Neuronal stem cell (in vitro differentiated cells): Measurements from ENCODE around the gene SSBP1.

Source experiments
- DNase-seq: peaks from one replicate; pipeline ENCODE4 v3.0.0-alpha.2; 2013; ENCODE audit warnings: low spot score
- H2AFZ ChIP-seq: one replicate; pipeline ENCODE4 v1.6.1; 2013; ENCODE audit warnings: mild to moderate bottlenecking, low read length, inconsistent platforms
- H2AK5ac ChIP-seq: 2 replicates; pipeline ENCODE4 v1.6.1; 2013; ENCODE audit warnings: low read depth, mild to moderate bottlenecking, inconsistent platforms, low read length, moderate library complexity, mixed read lengths
- H2BK120ac ChIP-seq: 2 replicates; pipeline ENCODE4 v1.6.1; 2013; ENCODE audit warnings: low read depth, mild to moderate bottlenecking, inconsistent platforms, low read length, moderate library complexity, mixed read lengths
- H2BK12ac ChIP-seq: one replicate; pipeline ENCODE4 v1.6.1; 2013; ENCODE audit warnings: low read length, inconsistent platforms
- H2BK15ac ChIP-seq: 2 replicates; pipeline ENCODE4 v1.6.1; 2013; ENCODE audit warnings: mild to moderate bottlenecking, low read length, inconsistent platforms, mixed read lengths
- H2BK5ac ChIP-seq: one replicate; pipeline ENCODE4 v1.6.1; 2013; ENCODE audit warnings: inconsistent platforms, mild to moderate bottlenecking, low read length, moderate library complexity
- H3K14ac ChIP-seq: one replicate; pipeline ENCODE4 v1.6.1; 2013; ENCODE audit warnings: low read length, inconsistent platforms
- H3K18ac ChIP-seq: 2 replicates; pipeline ENCODE4 v1.6.1; 2013; ENCODE audit warnings: low read length, inconsistent platforms
- H3K23ac ChIP-seq: 2 replicates; pipeline ENCODE4 v1.6.1; 2013; ENCODE audit warnings: low read depth, mild to moderate bottlenecking, mixed read lengths, low read length, inconsistent platforms; ENCODE audit not compliant: poor library complexity
- H3K27ac ChIP-seq: replicated peaks from 3 replicates; pipeline ENCODE4 v1.5.1; 2013; ENCODE audit warnings: low read length, inconsistent platforms
- H3K27me3 ChIP-seq, 3 experiments: 2 replicates each; pipeline ENCODE4 v1.6.1; 2013; ENCODE audit warnings: low read length in 3 of 3, mild to moderate bottlenecking in 2 of 3, inconsistent platforms in 1 of 3, low read depth in 1 of 3, mixed read lengths in 1 of 3, moderate library complexity in 1 of 3; ENCODE audit not compliant: control insufficient read depth in 3 of 3, insufficient read depth in 3 of 3
- H3K36me3 ChIP-seq, 2 donors: replicated peaks in 1 of 2; 2 replicates each; pipeline ENCODE4 v1.6.1; 2013; ENCODE audit warnings: low read length in 2 of 2; ENCODE audit not compliant: control insufficient read depth in 2 of 2, insufficient read depth in 2 of 2
- H3K4ac ChIP-seq: 2 replicates; pipeline ENCODE4 v1.6.1; 2013; ENCODE audit warnings: inconsistent platforms, mild to moderate bottlenecking, low read length, moderate library complexity
- H3K4me1 ChIP-seq, 2 donors: 1 replicate in 1 of 2; 2 replicates in 1 of 2; pipeline ENCODE4 v1.6.1; 2013; ENCODE audit warnings: low read length in 2 of 2, low read depth in 1 of 2; ENCODE audit not compliant: control insufficient read depth in 2 of 2, insufficient read depth in 1 of 2
- H3K4me2 ChIP-seq: one replicate; pipeline ENCODE4 v1.6.1; 2013; ENCODE audit warnings: mild to moderate bottlenecking, low read length, inconsistent platforms; ENCODE audit not compliant: insufficient read depth, poor library complexity, severe bottlenecking
- H3K4me3 ChIP-seq, 2 donors: 2 replicates each; pipeline ENCODE4 v1.5.1; 2013; ENCODE audit warnings: low read length in 2 of 2, mild to moderate bottlenecking in 2 of 2, inconsistent platforms in 1 of 2, moderate library complexity in 1 of 2
- H3K79me1 ChIP-seq: one replicate; pipeline ENCODE4 v1.6.1; 2013; ENCODE audit warnings: low read depth, mild to moderate bottlenecking, inconsistent platforms, low read length, moderate library complexity
- H3K9ac ChIP-seq: one replicate; pipeline ENCODE4 v1.6.1; 2013; ENCODE audit warnings: mild to moderate bottlenecking, low read depth, low read length, inconsistent platforms; ENCODE audit not compliant: poor library complexity
- H3K9me3 ChIP-seq, 2 donors: replicated peaks in 1 of 2; 2 replicates each; pipeline versions ENCODE3 to v1.6.1; 2013; ENCODE audit warnings: low read length in 2 of 2, mild to moderate bottlenecking in 2 of 2, inconsistent platforms in 1 of 2, low read depth in 1 of 2, mixed read lengths in 1 of 2, moderate library complexity in 1 of 2; ENCODE audit not compliant: control insufficient read depth in 2 of 2, insufficient read depth in 1 of 2
- H4K8ac ChIP-seq: one replicate; pipeline ENCODE4 v1.6.1; 2013; ENCODE audit warnings: low read depth, mild to moderate bottlenecking, inconsistent platforms, low read length, moderate library complexity
- H4K91ac ChIP-seq: one replicate; pipeline ENCODE4 v1.6.1; 2013; ENCODE audit warnings: low read length, low read depth, mild to moderate bottlenecking, inconsistent platforms; ENCODE audit not compliant: poor library complexity
- WGBS, 2 donors: extraction: QIAGEN DNeasy Blood & Tissue Kit; methylation state at CpG; one replicate each; pipeline ENCODE4 v1.1.7; 2013; ENCODE audit warnings: missing lambda C conversion rate in 2 of 2, mixed read lengths in 1 of 2; ENCODE audit not compliant: insufficient read length in 2 of 2, insufficient replicate concordance in 1 of 2; ENCODE audit errors: extremely low coverage in 2 of 2; 5-methylcytosine and 5-hydroxymethylcytosine counted together

The SSBP1 gene

DNA sequence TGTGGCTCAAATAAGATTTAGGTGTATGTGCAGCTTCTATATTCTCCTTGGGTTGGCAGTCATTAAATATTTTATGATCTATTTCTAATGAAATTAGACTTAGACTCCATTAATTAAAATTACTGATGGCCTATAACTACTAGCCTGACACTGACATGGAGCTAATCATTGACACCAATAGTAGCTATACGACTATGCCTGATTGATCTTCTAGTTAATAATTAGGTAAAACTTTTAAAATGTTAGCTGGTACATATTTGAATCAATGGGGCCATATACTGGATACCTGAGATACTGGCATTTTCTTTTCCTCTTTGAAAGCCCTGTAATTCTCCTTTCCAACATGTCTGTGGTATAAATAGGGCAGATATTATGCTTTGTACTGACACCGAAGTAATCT lies 15.6 kb upstream of the SSBP1 start:
- DNase-seq, result no peak
- Histone ChIP-seq H2BK120ac (no peak overlapping the region), H3K4me1 (no peaks in the 10 kb centered on the region), H4K91ac (no peak overlapping the region), H3K18ac (no peak overlapping the region), H3K27me3 (no peaks in the 10 kb centered on the region), H3K4me3 (no peak overlapping the region), H2BK12ac (no peak overlapping the region), H3K36me3 (no peaks in the 10 kb centered on the region), H3K9me3 (no peaks in the 10 kb centered on the region), H2AFZ (no peak overlapping the region), H2BK15ac (no peak overlapping the region), H2BK5ac (no peak overlapping the region), H2AK5ac (no peak overlapping the region), H3K79me1 (no peaks in the 10 kb centered on the region), H3K23ac (no peak overlapping the region), H3K27ac (no peak overlapping the region), H3K4ac (no peak overlapping the region), H3K4me2 (no peak overlapping the region), H3K9ac (no peak overlapping the region), H4K8ac (no peak overlapping the region), H3K14ac (no peak overlapping the region)
- WGBS, 2 donors, result no CpG with 5 or more reads among the region's 2 CpGs

DNA sequence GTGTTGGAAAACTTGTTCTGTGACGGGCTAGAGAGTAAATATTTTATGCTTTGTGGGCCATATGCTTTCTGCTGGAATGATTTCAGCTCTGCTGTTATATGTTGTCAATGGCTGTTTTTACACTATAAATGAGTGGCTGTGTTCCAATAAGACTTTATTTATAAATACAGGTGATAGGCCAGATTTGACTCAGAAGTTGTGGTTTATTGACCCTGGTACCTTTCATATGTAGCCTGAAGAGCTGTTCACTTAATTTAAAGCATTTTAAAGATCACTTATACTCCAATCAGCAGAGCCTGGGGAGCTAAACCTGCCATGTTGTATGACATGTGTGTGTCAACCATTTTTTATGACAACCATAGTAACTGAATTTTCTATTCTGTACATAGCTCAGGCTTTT lies 9.1 kb upstream of the SSBP1 start:
- no peak overlapping the region for H4K8ac ChIP-seq
- H2AK5ac ChIP-seq, result no peak overlapping the region
- no peaks in the 10 kb centered on the region for H3K36me3 ChIP-seq
- no peak for DNase-seq
- no peaks in the 10 kb centered on the region for H3K9me3 ChIP-seq
- no peaks in the 10 kb centered on the region for H3K4me1 ChIP-seq
- H2BK15ac ChIP-seq, result no peak overlapping the region
- H4K91ac ChIP-seq, result no peak overlapping the region
- H3K18ac ChIP-seq, result no peak overlapping the region
- H3K4me2 ChIP-seq, result no peak overlapping the region
- no peak overlapping the region for H3K23ac ChIP-seq
- H3K27ac ChIP-seq, result no peak overlapping the region
- no peak overlapping the region for H2BK5ac ChIP-seq
- no peak overlapping the region for H3K14ac ChIP-seq
- H2BK12ac ChIP-seq, result no peak overlapping the region
- WGBS, 2 donors, result no CpG with 5 or more reads among the region's 1 CpG
- no peak overlapping the region for H3K4me3 ChIP-seq
- H3K79me1 ChIP-seq, result no peaks in the 10 kb centered on the region
- H2BK120ac ChIP-seq, result no peak overlapping the region
- no peaks in the 10 kb centered on the region for H3K27me3 ChIP-seq
- H3K4ac ChIP-seq, result no peak overlapping the region
- no peak overlapping the region for H3K9ac ChIP-seq
- H2AFZ ChIP-seq, result no peak overlapping the region

DNA sequence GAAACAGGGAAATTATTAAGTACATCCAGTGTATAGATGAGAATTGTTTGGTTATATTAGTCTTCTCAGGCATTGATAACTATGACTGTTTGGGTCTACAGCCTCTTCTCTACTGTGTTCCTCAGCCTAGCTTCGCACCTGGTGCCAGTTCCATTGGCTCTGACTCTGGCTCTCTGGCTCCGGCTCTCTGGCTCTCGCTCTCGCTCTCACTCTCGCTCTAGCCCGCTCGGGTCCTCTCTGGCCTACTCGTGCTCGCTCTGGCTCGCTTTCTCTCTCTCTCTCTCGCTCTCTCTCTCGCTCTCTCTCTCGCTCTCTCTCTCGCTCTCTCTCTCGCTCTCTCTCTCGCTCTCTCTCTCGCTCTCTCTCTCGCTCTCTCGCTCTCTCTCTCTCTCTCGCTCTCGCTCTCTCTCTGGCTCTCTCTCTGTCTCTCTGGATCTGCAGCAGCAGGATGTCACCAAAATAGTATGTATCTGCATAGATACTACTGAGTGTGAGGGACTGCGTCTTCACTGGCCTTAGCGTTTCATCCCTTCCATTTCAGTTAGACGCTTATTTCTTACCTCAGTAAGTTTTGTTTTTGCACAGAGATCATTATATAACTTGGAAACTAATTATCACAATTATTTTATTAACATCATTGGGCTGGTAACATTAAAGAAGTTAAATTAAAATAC lies 6.5 kb upstream of the SSBP1 start:
- no peak overlapping the region for H4K8ac ChIP-seq
- H3K27me3 ChIP-seq, result no peaks in the 10 kb centered on the region
- H3K4me2 ChIP-seq, result no peak overlapping the region
- H3K23ac ChIP-seq, result no peak overlapping the region
- H3K4me1 ChIP-seq, result no peaks in the 10 kb centered on the region
- H4K91ac ChIP-seq, result no peak overlapping the region
- H2BK120ac ChIP-seq, result no peak overlapping the region
- H2BK15ac ChIP-seq, result no peak overlapping the region
- no peaks in the 10 kb centered on the region for H3K36me3 ChIP-seq
- no peak overlapping the region for H2BK5ac ChIP-seq
- DNase-seq, result no peak
- no peak overlapping the region for H3K18ac ChIP-seq
- no peak overlapping the region for H3K4me3 ChIP-seq
- H3K9ac ChIP-seq, result no peak overlapping the region
- H2AFZ ChIP-seq, result no peak overlapping the region
- no peak overlapping the region for H3K27ac ChIP-seq
- H3K14ac ChIP-seq, result no peak overlapping the region
- no peak overlapping the region for H2BK12ac ChIP-seq
- no CpG with 5 or more reads among the region's 24 CpGs for WGBS, 2 donors
- no peak overlapping the region for H3K4ac ChIP-seq
- no peaks in the 10 kb centered on the region for H3K79me1 ChIP-seq
- H3K9me3 ChIP-seq, result no peaks in the 10 kb centered on the region
- no peak overlapping the region for H2AK5ac ChIP-seq

DNA sequence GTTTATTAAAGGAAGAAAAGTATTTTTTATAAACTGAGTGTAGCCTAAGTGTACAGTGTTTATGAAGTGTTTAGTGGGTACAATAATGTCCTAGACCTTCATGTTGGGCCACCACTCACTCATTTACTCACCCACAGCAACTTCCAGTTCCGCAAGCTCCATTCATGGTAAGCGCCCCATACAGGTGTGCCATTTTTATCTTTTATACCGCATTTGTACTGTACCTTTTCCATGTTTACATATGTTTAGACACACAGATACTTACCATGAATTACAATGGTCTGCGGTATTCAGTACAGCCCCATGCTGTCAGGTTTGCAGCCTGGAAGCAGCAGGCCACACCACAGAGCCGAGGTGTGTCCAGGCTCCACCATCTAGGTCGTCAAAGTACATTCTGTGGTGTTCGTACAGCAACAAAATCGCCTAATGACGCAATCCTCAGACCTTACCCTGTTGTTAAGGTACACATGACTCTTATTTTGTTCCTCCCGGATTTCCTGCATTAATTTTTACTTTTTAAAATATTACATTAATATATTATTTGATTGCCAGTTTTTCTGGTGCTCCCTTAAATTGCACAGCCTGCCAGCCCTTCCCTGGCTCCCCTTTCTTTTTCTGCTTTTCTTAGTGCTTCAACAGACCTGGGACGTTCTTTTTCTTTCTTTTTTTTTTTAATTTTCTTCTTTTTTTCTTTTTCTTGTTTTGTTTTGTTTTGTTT lies 881 bp upstream of the SSBP1 start:
- Histone ChIP-seq H2BK5ac (no peak overlapping the region), H3K4me3 (peak overlapping the region; percentile 71 to 78), H3K18ac (no peak overlapping the region), H3K4me1 (peaks cover 3 to 7% of the 10 kb centered on the region in 2 donors), H3K23ac (peak overlapping the region; percentile 86), H4K91ac (no peak overlapping the region), H3K9ac (no peak overlapping the region), H2BK15ac (no peak overlapping the region), H2AFZ (peak overlapping the region; percentile 87), H3K27ac (no peak overlapping the region), H3K4me2 (no peak overlapping the region), H3K36me3 (peaks cover 13 to 32% of the 10 kb centered on the region in 2 donors), H2BK120ac (no peak overlapping the region), H3K14ac (no peak overlapping the region), H3K27me3 (peaks cover 0 to 2% (median 0%) of the 10 kb centered on the region in 3 experiments), H3K4ac (no peak overlapping the region), H2AK5ac (no peak overlapping the region), H4K8ac (no peak overlapping the region), H2BK12ac (no peak overlapping the region), H3K79me1 (peaks cover 4% of the 10 kb centered on the region), H3K9me3 (no peaks in the 10 kb centered on the region)
- no peak for DNase-seq
- no CpG with 5 or more reads among the region's 11 CpGs for WGBS, 2 donors
